PC-3 (cell line): ENCODE measurements around the gene AMY1B.
"Not testable (repeated sequence)": the region's sequence is repeated elsewhere in the genome, so short reads cannot be mapped to it uniquely, and the experiment has no call there.

Experiments used
- CTCF ChIP-seq: fragments of 300-600 bp; sonication (generic); conservative IDR thresholded peaks from 2 replicates; pipeline ENCODE4 v1.5.1; 2017; ENCODE audit warnings: antibody characterized with exemption, low read depth, mild to moderate bottlenecking, low read length
- EZH2 ChIP-seq: fragments of 300-600 bp; sonication (generic); IDR thresholded peaks from one replicate; pipeline ENCODE4 v1.6.1; 2017; ENCODE audit warnings: antibody characterized with exemption, mild to moderate bottlenecking, low read length; ENCODE audit not compliant: unreplicated experiment

GRCh38 chr1:103701256-103701655 lies 5.2 kb upstream of the AMY1B start:
- not testable (repeated sequence) for TF ChIP-seq CTCF, EZH2
